Left ventricle myocardium inferior (tissue), 1 donor: ENCODE results near the gene PDE6C. TPM values are rescaled to one million over a fixed set of nuclear protein-coding genes. Genes with fewer than 3 reads are reported as not detected.
A peak's percentile ranks its signal among the peaks of the same experiment; 100 is the strongest.

ENCODE experiments used
- DNase-seq: peaks from one replicate; pipeline ENCODE4 v3.0.0-alpha.2; 2020
- H3K27ac ChIP-seq: fragments of 200-600 bp; replicated peaks from 2 replicates; pipeline ENCODE4 v1.8.0; 2021
- H3K27me3 ChIP-seq: fragments of 200-600 bp; 2 replicates; pipeline ENCODE4 v1.8.0; 2021; ENCODE audit warnings: low read depth
- H3K36me3 ChIP-seq: fragments of 200-600 bp; 2 replicates; pipeline ENCODE4 v1.8.0; 2021
- H3K4me1 ChIP-seq: fragments of 200-600 bp; 2 replicates; pipeline ENCODE4 v1.8.0; 2021
- H3K4me3 ChIP-seq: fragments of 200-600 bp; 2 replicates; pipeline ENCODE4 v1.8.0; 2021; ENCODE audit warnings: mild to moderate bottlenecking, moderate library complexity
- H3K9me3 ChIP-seq: fragments of 200-600 bp; replicated peaks from 2 replicates; pipeline ENCODE4 v1.8.0; 2021
- intact Hi-C: fragments of 100-400 bp; cut with micrococcal nuclease; formaldehyde crosslinking; loops from one replicate; pipeline ENCODE4 v1.11.0; 2022
- total RNA-seq: library from RNA; stranded (reverse); fragmentation: NEBNext Ultra II Directional; extraction: Animal tissue kit (Norgen Biotek cat#: 25700); gene quantifications from one replicate; pipeline ENCODE4 v1.2.1, GENCODE V29; 2021
- TF ChIP-seq, protein P1 (sequence below): fragments of 200-600 bp; IDR thresholded peaks from 2 replicates; pipeline ENCODE4 v1.8.0; 2021; ENCODE audit warnings: antibody characterized with exemption, mild to moderate bottlenecking, borderline replicate concordance
- donor health status: DM: no; HTN: yes; CAD: no; lungs with severe emphysema.

Gene PDE6C
- total RNA-seq, 1 donor from 2014 or later: not detected

DNA sequence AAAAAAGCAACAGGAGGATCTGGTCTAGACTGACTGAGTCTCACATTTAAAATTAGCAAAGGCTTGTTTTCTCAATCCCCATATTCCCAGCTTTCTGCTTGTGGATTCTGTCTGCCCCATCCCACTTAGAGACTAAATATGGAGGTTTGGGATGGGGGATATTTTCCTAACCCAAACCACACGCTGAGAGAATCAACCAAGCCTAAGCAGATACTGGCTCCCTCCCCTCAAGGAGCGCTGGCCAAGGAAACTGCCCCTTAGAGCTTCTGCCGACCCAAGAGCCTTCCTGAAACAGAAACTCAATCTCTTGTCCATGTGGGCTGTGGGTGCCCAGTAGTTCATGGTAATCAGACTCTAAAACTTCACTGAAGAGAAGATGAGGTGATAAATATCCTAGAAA, 42.0 kb upstream of the PDE6C start:
- intact Hi-C loops: no loop called here
- H3K27me3 ChIP-seq: peaks cover 65% of the 10 kb centered on the region
- TF ChIP-seq, protein P1, sequence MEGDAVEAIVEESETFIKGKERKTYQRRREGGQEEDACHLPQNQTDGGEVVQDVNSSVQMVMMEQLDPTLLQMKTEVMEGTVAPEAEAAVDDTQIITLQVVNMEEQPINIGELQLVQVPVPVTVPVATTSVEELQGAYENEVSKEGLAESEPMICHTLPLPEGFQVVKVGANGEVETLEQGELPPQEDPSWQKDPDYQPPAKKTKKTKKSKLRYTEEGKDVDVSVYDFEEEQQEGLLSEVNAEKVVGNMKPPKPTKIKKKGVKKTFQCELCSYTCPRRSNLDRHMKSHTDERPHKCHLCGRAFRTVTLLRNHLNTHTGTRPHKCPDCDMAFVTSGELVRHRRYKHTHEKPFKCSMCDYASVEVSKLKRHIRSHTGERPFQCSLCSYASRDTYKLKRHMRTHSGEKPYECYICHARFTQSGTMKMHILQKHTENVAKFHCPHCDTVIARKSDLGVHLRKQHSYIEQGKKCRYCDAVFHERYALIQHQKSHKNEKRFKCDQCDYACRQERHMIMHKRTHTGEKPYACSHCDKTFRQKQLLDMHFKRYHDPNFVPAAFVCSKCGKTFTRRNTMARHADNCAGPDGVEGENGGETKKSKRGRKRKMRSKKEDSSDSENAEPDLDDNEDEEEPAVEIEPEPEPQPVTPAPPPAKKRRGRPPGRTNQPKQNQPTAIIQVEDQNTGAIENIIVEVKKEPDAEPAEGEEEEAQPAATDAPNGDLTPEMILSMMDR: no peak
- no peak for DNase-seq
- H3K27ac ChIP-seq: no peak overlapping the region
- H3K4me3 ChIP-seq: no peak overlapping the region
- H3K36me3 ChIP-seq: no peaks in the 10 kb centered on the region
- H3K9me3 ChIP-seq: no peaks in the 10 kb centered on the region
- H3K4me1 ChIP-seq: peaks cover 16% of the 10 kb centered on the region

DNA sequence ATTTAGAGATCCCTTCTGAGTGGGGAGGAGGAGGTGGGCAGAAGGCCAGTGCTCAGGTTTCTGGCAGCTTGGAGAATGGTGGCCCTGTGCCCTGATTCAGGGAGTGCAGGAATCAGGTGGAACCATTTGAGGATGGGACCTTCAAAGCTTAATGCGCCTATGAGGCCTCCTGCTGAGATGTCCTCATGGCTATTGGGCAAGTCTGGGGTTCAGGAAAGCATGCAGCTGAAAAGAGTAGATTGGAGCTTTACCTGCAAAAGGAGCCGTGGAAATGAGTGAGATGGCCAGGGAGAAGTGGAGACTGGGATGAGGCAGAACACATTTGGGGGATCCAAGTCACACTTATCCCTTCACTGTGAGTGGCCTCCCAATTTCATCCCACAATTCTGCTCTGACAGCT, 39.7 kb upstream of the PDE6C start:
- H3K4me1 ChIP-seq: peaks cover 5% of the 10 kb centered on the region
- peaks cover 43% of the 10 kb centered on the region for H3K27me3 ChIP-seq
- H3K4me3 ChIP-seq: no peak overlapping the region
- intact Hi-C loops: no loop called here
- no peak overlapping the region for H3K27ac ChIP-seq
- no peaks in the 10 kb centered on the region for H3K36me3 ChIP-seq
- TF ChIP-seq, protein P1: no peak
- no peak for DNase-seq
- no peaks in the 10 kb centered on the region for H3K9me3 ChIP-seq

DNA sequence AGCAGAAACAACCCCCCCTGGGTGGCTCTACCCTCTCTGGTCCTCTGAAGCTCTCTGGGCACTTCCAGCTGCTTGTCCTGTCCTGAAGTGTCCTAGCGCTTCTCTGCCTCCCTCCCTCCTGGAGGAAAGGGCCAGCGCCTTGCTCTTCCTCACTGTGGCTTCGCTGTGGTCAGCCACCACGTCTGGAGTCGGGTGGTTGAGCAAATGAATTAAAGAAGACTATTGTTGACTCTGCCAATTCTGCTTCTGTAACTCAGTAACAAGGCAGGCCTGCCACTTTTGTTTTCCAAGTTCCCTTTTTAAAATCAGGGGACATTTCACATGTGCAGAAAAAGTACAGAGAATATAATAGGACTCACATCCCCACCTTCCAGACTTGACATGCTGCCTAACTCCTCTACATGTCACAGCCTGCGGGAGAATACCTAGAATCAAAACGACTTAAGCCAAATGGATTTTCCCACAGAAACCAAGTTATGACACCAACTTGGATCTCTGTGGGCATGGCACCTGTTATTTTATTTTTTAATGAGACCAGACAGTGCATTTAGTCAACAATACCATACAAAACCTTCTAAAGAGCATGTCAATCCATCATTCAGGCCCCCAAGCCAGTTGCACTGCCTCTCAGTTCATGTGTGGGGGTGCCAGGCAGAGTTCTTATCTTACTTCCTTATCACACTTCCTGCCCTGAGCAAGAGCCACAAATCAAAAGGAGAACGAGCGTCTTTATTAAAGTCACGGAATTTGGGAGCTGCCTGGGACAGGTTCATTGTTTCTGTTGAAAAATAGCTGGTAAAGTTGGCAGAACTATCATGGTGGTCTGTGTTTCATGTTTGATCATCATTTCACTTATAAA, 39.1 kb upstream of the PDE6C start:
- H3K27me3 ChIP-seq: peaks cover 36% of the 10 kb centered on the region
- H3K27ac ChIP-seq: no peak overlapping the region
- peak; percentile 20 for DNase-seq
- no peaks in the 10 kb centered on the region for H3K4me1 ChIP-seq
- H3K36me3 ChIP-seq: no peaks in the 10 kb centered on the region
- H3K9me3 ChIP-seq: no peaks in the 10 kb centered on the region
- TF ChIP-seq, protein P1: no peak
- intact Hi-C loops: no loop called here
- no peak overlapping the region for H3K4me3 ChIP-seq

DNA sequence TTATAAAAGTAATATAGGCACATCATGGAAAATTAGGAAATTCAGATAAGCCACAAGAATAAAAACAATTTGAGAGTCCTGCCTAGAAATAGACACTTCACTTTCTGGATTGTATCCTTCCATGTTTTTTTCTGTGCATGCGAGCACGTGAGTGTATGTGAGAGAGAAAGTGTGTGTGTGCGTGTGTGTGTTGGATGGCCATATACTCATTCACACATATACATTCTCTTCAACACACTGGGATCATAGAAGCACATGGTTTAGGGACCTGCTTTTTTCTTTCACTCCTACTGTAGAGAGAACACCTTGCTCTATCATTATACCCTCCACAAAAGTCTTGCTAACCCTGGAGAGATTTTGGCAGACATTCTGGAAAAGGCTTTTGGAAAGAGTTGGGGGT, 38.4 kb upstream of the PDE6C start:
- intact Hi-C loops: no loop called here
- Histone ChIP-seq H3K4me3 (no peak overlapping the region), H3K27ac (no peak overlapping the region), H3K36me3 (no peaks in the 10 kb centered on the region), H3K9me3 (no peaks in the 10 kb centered on the region), H3K4me1 (no peaks in the 10 kb centered on the region), H3K27me3 (peaks cover 35% of the 10 kb centered on the region)
- DNase-seq: no peak
- TF ChIP-seq, protein P1: no peak

DNA sequence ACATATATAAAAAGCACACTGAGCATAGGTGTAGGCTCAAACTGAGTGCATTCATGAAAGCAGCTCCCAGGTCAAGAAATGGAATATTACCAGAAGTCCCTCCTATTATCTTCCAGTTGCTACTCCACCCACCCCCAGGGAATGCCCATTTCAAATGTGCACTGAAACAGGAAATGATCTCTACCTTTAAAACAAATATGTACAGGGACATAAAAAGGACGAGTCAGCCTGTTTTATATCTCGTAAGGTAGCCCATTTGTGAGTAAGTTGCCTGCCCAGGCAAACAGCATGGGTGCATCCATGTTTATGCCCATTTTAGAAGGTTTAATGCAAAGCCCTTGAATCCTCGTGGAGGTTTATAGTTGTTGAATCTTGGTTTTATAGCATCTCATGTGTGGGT, 35.4 kb upstream of the PDE6C start:
- DNase-seq: no peak
- H3K27ac ChIP-seq: no peak overlapping the region
- H3K27me3 ChIP-seq: peaks cover 40% of the 10 kb centered on the region
- intact Hi-C loops: no loop called here
- no peaks in the 10 kb centered on the region for H3K4me1 ChIP-seq
- H3K36me3 ChIP-seq: no peaks in the 10 kb centered on the region
- TF ChIP-seq, protein P1: no peak
- no peak overlapping the region for H3K4me3 ChIP-seq
- peaks cover 10% of the 10 kb centered on the region for H3K9me3 ChIP-seq
